GM18909 (cell line): Measurements from ENCODE around the gene THEM5.

Experiments
- ATAC-seq: cut with Tn5 transposase; IDR thresholded peaks from one replicate; pipeline ENCODE4 v1.9.1; 2021; ENCODE audit warnings: mild to moderate bottlenecking; ENCODE audit not compliant: unreplicated experiment, poor library complexity

THEM5 gene

GRCh38 chr1:151841141-151841540 is 12.4 kb downstream of the THEM5 start:
- no peak for ATAC-seq

- ATAC-seq, result no peak
These were observed 13.1 kb downstream of the THEM5 start for GRCh38 chr1:151840421-151840820.

- peak; percentile 57 for ATAC-seq
These were observed 13.8 kb downstream of the THEM5 start, which contains the start of gene C2CD4D for GRCh38 chr1:151839457-151840403. TSS of gene C2CD4D (minus strand) at chr1:151839820. CDS start at chr1:151838989, 831 bp downstream.

- no peak for ATAC-seq
These were observed 14.5 kb downstream of the THEM5 start for GRCh38 chr1:151839082-151839412.

- ATAC-seq, result no peak
These were observed 15.1 kb downstream of the THEM5 start for GRCh38 chr1:151838222-151839081.

GRCh38 chr1:151837884-151838221 is 15.7 kb downstream of the THEM5 start:
- no peak for ATAC-seq

GRCh38 chr1:151837197-151837596 is 16.3 kb downstream of the THEM5 start:
- no peak for ATAC-seq

GRCh38 chr1:151835596-151835995 is 17.9 kb downstream of the THEM5 start:
- ATAC-seq, result no peak

- ATAC-seq, result no peak
These were observed 19.3 kb downstream of the THEM5 start for GRCh38 chr1:151834239-151834638.

GRCh38 chr1:151833172-151833900 is 20.2 kb downstream of the THEM5 start:
- no peak for ATAC-seq

GRCh38 chr1:151832318-151832980 is 21.1 kb downstream of the THEM5 start:
- no peak for ATAC-seq

GRCh38 chr1:151831605-151832004 is 21.9 kb downstream of the THEM5 start, which contains the start of gene RORC:
TSS of gene RORC (minus strand) at chr1:151831802. CDS start at chr1:151831764, 38 bp downstream.
- ATAC-seq, result no peak

- no peak for ATAC-seq
These were observed 22.3 kb downstream of the THEM5 start for GRCh38 chr1:151831256-151831591.

GRCh38 chr1:151830055-151830454 is 23.5 kb downstream of the THEM5 start:
- no peak for ATAC-seq

- ATAC-seq, result no peak
These were observed 24.0 kb downstream of the THEM5 start for GRCh38 chr1:151829352-151830046.

- no peak for ATAC-seq
These were observed 24.6 kb downstream of the THEM5 start for GRCh38 chr1:151828921-151829320.

- ATAC-seq, result no peak
These were observed 25.7 kb downstream of the THEM5 start for GRCh38 chr1:151827853-151828252.

- no peak for ATAC-seq
These were observed 27.5 kb downstream of the THEM5 start for GRCh38 chr1:151825751-151826660.
